ENCODE results near the gene ZNF740.

The ZNF740 gene

DNA sequence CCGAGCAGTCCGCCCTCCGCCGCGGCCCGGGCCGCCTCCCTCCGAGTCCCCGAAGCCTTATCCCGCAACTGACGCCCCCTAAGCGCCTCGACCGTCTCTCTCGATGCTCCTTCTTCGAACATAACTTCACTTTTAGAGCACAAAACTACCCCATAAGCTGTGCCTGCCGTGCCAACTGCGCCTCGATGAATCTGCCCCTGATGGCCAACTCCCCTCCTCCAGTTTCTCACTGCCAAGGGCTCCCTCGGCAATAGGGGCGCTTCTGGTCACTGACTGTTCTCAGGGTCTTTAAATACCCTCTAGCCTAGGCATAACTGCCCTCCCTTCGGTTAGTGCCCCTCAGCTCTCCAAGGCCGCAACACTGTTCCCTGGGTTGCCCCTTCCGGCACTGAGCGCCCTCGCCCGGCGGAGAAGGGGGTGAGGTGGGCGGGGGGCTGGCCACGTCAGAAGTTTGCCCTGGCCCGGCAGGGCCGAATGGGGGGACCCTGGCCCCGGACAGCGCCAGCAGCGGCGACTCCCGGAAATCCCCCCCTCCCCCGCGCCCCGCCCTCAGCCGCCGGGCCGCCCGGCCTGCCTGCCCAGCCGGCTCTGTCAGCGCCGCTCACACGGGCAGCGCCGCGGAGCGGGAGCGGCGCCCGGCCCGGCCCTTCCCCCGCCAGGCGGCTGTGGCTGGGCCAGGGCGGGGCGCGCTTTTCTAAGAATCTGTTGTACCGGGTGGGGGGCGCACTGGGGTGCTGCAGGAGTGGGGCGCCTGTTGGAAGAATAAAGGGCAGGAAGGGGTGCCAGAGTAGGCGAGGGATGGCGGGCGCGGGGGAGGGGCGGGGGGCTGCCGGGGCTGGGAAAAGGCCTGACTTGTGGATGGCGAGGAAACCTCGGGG is 40.9 kb downstream of the ZNF740 start:
- Histone ChIP-seq H4K20me1 (ENCODE audit: control insufficient read depth, insufficient read depth, low read depth, low read length) (no peaks in the 10 kb centered on the region), H3K9me3 (ENCODE audit: control insufficient read depth, insufficient read depth, low read length) (no peaks in the 10 kb centered on the region), H3K79me2 (ENCODE audit: control insufficient read depth, low read length) (no peaks in the 10 kb centered on the region), H3F3A (ENCODE audit: control insufficient read depth, insufficient read depth) (peaks cover 8% of the 10 kb centered on the region), H3K4me3 (ENCODE audit: low read length) (peak overlapping the region; percentile 87), H3K9me2 (replicated peaks; ENCODE audit: control insufficient read depth, low read length) (no peaks in the 10 kb centered on the region), H3K4me1 (ENCODE audit: control insufficient read depth, low read length) (peaks cover 43% of the 10 kb centered on the region), H3K36me3 (ENCODE audit: control insufficient read depth, low read length) (no peaks in the 10 kb centered on the region), H3K4me2 (ENCODE audit: low read length) (peak overlapping the region; percentile 100), H3K27ac (ENCODE audit: low read depth, low read length) (peak overlapping the region; percentile 92), H3K27me3 (ENCODE audit: control insufficient read depth, low read length) (peaks cover 20% of the 10 kb centered on the region)
- TF ChIP-seq, protein P1, sequence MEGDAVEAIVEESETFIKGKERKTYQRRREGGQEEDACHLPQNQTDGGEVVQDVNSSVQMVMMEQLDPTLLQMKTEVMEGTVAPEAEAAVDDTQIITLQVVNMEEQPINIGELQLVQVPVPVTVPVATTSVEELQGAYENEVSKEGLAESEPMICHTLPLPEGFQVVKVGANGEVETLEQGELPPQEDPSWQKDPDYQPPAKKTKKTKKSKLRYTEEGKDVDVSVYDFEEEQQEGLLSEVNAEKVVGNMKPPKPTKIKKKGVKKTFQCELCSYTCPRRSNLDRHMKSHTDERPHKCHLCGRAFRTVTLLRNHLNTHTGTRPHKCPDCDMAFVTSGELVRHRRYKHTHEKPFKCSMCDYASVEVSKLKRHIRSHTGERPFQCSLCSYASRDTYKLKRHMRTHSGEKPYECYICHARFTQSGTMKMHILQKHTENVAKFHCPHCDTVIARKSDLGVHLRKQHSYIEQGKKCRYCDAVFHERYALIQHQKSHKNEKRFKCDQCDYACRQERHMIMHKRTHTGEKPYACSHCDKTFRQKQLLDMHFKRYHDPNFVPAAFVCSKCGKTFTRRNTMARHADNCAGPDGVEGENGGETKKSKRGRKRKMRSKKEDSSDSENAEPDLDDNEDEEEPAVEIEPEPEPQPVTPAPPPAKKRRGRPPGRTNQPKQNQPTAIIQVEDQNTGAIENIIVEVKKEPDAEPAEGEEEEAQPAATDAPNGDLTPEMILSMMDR (IDR thresholded peaks at IDR 0.05; ENCODE audit: low read depth, low read length, poor library complexity, severe bottlenecking): peak; percentile 65
- TF ChIP-seq EZH2phosphoT487 (IDR thresholded peaks at IDR 0.05; ENCODE audit: borderline replicate concordance, low read length): no peak

DNA sequence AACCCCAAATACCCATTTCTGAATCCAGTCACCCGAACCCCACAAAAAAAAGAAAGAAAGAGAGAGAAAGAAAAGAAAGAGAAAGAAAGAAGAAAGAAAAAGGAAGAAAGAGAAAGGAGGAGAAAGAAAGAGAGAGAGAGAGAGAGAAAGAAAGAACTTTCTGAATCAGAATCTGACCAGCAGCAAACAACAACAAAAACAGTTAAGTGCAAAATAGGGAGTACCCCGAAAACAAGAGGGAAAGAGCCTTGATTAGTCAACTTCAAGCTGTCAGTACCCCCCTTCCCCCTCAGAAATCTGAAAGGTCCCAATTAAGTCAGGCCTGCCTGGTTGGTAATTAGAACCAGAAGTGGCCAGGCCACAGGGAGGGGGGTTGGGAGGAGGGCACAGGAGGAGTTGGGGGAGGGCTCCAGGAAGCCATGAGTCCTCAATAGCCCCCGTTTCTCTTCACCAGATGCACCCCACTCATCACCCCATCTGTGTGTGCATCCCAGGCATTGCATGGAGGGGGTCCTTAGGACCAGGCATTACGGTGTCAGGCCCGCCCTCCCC is 41.7 kb downstream of the ZNF740 start:
- peaks cover 8% of the 10 kb centered on the region for H3F3A ChIP-seq (ENCODE audit: control insufficient read depth, insufficient read depth)
- H4K20me1 ChIP-seq (ENCODE audit: control insufficient read depth, insufficient read depth, low read depth, low read length): no peaks in the 10 kb centered on the region
- H3K9me2 ChIP-seq (replicated peaks; ENCODE audit: control insufficient read depth, low read length): no peaks in the 10 kb centered on the region
- peak overlapping the region; percentile 30; the same call in 1 of the 2 replicates for H3K27ac ChIP-seq (ENCODE audit: low read depth, low read length)
- H3K36me3 ChIP-seq (ENCODE audit: control insufficient read depth, low read length): no peaks in the 10 kb centered on the region
- H3K4me3 ChIP-seq (ENCODE audit: low read length): peak overlapping the region; percentile 87
- H3K27me3 ChIP-seq (ENCODE audit: control insufficient read depth, low read length): peaks cover 20% of the 10 kb centered on the region
- TF ChIP-seq, protein P1 (IDR thresholded peaks at IDR 0.05; ENCODE audit: low read depth, low read length, poor library complexity, severe bottlenecking): no peak
- TF ChIP-seq EZH2phosphoT487 (IDR thresholded peaks at IDR 0.05; ENCODE audit: borderline replicate concordance, low read length): no peak
- peak overlapping the region; percentile 100 for H3K4me2 ChIP-seq (ENCODE audit: low read length)
- no peaks in the 10 kb centered on the region for H3K9me3 ChIP-seq (ENCODE audit: control insufficient read depth, insufficient read depth, low read length)
- no peaks in the 10 kb centered on the region for H3K79me2 ChIP-seq (ENCODE audit: control insufficient read depth, low read length)
- peaks cover 38% of the 10 kb centered on the region for H3K4me1 ChIP-seq (ENCODE audit: control insufficient read depth, low read length)

DNA sequence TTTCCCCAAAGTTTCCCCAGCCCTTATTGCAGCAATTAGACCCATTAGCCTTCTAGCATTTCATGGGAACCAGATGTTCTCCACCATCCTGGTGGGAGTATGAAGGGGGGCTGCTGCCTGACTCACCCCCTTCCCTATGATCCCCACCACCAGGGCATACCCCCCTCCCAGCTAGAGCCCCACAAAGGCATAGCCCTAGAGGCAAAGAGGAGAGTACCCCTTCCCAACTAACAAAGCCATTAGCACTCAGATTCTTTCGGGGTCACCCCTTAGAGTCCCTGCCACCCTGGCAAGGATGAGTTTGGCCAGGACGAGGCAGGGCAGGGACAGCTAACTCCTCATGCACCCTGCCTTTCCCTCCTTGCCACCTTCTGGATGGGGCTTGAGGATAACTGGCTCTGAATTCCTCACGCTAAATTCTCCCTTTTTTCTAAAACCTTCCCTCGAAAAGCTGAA is 42.3 kb downstream of the ZNF740 start:
- H3K79me2 ChIP-seq (ENCODE audit: control insufficient read depth, low read length): no peaks in the 10 kb centered on the region
- no peak for TF ChIP-seq EZH2phosphoT487 (IDR thresholded peaks at IDR 0.05; ENCODE audit: borderline replicate concordance, low read length)
- TF ChIP-seq, protein P1 (IDR thresholded peaks at IDR 0.05; ENCODE audit: low read depth, low read length, poor library complexity, severe bottlenecking): no peak
- no peaks in the 10 kb centered on the region for H4K20me1 ChIP-seq (ENCODE audit: control insufficient read depth, insufficient read depth, low read depth, low read length)
- H3K9me2 ChIP-seq (replicated peaks; ENCODE audit: control insufficient read depth, low read length): no peaks in the 10 kb centered on the region
- no peak overlapping the region for H3K27ac ChIP-seq (ENCODE audit: low read depth, low read length)
- H3K27me3 ChIP-seq (ENCODE audit: control insufficient read depth, low read length): peaks cover 20% of the 10 kb centered on the region
- peaks cover 8% of the 10 kb centered on the region for H3F3A ChIP-seq (ENCODE audit: control insufficient read depth, insufficient read depth)
- H3K9me3 ChIP-seq (ENCODE audit: control insufficient read depth, insufficient read depth, low read length): no peaks in the 10 kb centered on the region
- H3K36me3 ChIP-seq (ENCODE audit: control insufficient read depth, low read length): no peaks in the 10 kb centered on the region
- H3K4me3 ChIP-seq (ENCODE audit: low read length): no peak overlapping the region
- H3K4me1 ChIP-seq (ENCODE audit: control insufficient read depth, low read length): peaks cover 38% of the 10 kb centered on the region
- no peak overlapping the region for H3K4me2 ChIP-seq (ENCODE audit: low read length)

All from DOHH2 (cell line).